IPS-15b (cell line): ENCODE results near the gene ARID4A.
"Not testable (repeated sequence)": the region's sequence is repeated elsewhere in the genome, so short reads cannot be mapped to it uniquely, and the experiment has no call there.

Source experiments
- H3K27me3 ChIP-seq: one replicate; pipeline ENCODE4 v1.6.1; 2013; ENCODE audit warnings: low read length; ENCODE audit not compliant: control insufficient read depth, insufficient read depth
- H3K36me3 ChIP-seq: one replicate; pipeline ENCODE4 v1.6.1; 2013; ENCODE audit warnings: low read length; ENCODE audit not compliant: control insufficient read depth, insufficient read depth
- H3K4me1 ChIP-seq: one replicate; pipeline ENCODE4 v1.6.1; 2013; ENCODE audit warnings: mild to moderate bottlenecking, low read length; ENCODE audit not compliant: control insufficient read depth, insufficient read depth
- H3K4me3 ChIP-seq: one replicate; pipeline ENCODE4 v1.5.1; 2013; ENCODE audit warnings: low read depth, low read length
- H3K9ac ChIP-seq: one replicate; pipeline ENCODE4 v1.6.1; 2013; ENCODE audit warnings: low read depth, mild to moderate bottlenecking, low read length
- H3K9me3 ChIP-seq: one replicate; pipeline ENCODE4 v1.6.1; 2013; ENCODE audit warnings: mild to moderate bottlenecking, low read length; ENCODE audit not compliant: control insufficient read depth, insufficient read depth

The ARID4A gene

DNA sequence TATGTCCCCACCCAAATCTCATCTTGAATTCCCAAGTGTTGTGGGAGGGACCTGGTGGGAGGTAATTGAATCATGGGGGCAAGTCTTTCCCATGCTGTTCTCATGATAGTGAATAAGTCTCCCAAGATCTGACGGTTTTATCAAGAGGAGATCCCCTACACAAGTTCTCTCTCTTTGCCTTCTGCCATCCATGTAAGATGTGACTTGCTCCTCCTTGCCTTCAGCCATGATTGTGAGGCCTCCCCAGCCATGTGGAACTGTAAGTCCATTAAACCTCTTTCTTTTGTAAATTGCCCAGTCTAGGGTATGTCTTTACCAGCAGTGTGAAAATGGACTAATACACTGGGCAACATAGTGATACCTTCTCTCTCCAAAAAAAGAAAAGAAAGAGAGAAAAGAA lies 118.6 kb downstream of the ARID4A start:
- H3K9me3 ChIP-seq, H3K4me3 ChIP-seq, H3K4me1 ChIP-seq, H3K9ac ChIP-seq, H3K36me3 ChIP-seq, H3K27me3 ChIP-seq: not testable (repeated sequence)
